ENCODE measurements around the gene CORO7.

DNA sequence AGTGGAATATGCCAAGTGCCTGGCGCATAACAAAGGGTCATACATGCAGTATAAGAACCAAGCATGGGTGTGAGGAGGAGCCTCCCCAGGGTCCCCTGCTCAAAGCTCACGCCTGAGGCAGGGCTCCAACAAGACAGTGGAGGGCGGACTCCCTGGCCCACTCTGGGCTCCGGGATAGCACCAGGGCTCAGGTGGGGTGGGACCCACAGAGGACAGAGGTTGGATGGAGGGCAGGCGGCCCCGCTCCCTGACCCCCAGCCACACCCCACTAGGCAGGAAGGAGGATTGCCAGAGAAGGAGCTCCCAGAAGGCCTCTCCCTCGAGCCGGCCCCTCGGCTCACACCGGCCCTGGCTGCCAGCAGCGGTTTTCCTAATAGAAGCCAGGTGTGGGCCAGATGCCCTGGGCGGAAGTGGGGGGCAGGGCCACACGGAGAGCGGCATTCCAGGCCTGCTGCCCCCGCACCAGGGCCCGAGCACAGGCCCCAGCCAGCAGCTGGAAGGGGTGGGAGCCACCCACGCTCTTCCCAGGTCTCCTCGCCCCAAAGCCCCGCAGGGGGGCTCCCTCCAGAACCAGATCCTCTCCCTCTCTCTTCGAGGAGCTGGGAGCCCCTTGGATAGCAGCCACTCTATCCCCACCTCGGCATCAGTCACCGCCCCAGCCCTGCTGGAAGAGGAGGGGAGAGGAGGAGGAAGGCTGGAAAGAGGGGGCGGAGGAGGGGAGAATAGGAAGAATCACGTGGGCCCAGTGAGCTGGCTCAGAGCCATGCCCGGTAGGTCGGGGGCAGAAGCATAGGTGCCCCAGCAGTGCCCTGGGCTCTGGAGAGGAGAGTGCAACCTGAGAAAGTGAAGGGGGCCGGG lies 23.8 kb downstream of the CORO7 start:
- no peak for TF ChIP-seq JUND (IDR thresholded peaks at IDR 0.05; ENCODE audit: borderline replicate concordance, low read depth, low read length)
- no peak for TF ChIP-seq JUND (tag; IDR thresholded peaks at IDR 0.05; ENCODE audit: borderline replicate concordance, low read depth, low read length)
- TF ChIP-seq ADNP (tag; IDR thresholded peaks at IDR 0.05), result no peak
- TF ChIP-seq RFX5 (IDR thresholded peaks at IDR 0.05; ENCODE audit: low read depth, low read length), result no peak
- TF ChIP-seq, protein P1, sequence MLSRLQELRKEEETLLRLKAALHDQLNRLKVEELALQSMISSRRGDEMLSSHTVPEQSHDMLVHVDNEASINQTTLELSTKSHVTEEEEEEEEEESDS (CRISPR knock-in tag; IDR thresholded peaks at IDR 0.05), result no peak
- TF ChIP-seq, protein P2, sequence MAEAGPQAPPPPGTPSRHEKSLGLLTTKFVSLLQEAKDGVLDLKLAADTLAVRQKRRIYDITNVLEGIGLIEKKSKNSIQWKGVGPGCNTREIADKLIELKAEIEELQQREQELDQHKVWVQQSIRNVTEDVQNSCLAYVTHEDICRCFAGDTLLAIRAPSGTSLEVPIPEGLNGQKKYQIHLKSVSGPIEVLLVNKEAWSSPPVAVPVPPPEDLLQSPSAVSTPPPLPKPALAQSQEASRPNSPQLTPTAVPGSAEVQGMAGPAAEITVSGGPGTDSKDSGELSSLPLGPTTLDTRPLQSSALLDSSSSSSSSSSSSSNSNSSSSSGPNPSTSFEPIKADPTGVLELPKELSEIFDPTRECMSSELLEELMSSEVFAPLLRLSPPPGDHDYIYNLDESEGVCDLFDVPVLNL (CRISPR knock-in tag; IDR thresholded peaks at IDR 0.05; ENCODE audit: low read depth), result no peak
- no peak for TF ChIP-seq MED1 (CRISPR knock-in tag; IDR thresholded peaks at IDR 0.05; ENCODE audit: borderline replicate concordance)
- TF ChIP-seq CBX5 (IDR thresholded peaks at IDR 0.05; ENCODE audit: borderline replicate concordance, low read depth), result no peak
- TF ChIP-seq, protein P3, sequence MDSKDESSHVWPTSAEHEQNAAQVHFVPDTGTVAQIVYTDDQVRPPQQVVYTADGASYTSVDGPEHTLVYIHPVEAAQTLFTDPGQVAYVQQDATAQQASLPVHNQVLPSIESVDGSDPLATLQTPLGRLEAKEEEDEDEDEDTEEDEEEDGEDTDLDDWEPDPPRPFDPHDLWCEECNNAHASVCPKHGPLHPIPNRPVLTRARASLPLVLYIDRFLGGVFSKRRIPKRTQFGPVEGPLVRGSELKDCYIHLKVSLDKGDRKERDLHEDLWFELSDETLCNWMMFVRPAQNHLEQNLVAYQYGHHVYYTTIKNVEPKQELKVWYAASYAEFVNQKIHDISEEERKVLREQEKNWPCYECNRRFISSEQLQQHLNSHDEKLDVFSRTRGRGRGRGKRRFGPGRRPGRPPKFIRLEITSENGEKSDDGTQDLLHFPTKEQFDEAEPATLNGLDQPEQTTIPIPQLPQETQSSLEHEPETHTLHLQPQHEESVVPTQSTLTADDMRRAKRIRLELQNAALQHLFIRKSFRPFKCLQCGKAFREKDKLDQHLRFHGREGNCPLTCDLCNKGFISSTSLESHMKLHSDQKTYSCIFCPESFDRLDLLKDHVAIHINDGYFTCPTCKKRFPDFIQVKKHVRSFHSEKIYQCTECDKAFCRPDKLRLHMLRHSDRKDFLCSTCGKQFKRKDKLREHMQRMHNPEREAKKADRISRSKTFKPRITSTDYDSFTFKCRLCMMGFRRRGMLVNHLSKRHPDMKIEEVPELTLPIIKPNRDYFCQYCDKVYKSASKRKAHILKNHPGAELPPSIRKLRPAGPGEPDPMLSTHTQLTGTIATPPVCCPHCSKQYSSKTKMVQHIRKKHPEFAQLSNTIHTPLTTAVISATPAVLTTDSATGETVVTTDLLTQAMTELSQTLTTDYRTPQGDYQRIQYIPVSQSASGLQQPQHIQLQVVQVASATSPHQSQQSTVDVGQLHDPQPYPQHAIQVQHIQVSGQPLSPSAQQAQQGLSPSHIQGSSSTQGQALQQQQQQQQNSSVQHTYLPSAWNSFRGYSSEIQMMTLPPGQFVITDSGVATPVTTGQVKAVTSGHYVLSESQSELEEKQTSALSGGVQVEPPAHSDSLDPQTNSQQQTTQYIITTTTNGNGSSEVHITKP (IDR thresholded peaks at IDR 0.05; ENCODE audit: partially characterized antibody), result no peak
- TF ChIP-seq ZFP36 (IDR thresholded peaks at IDR 0.05; ENCODE audit: low read depth, low read length, partially characterized antibody), result no peak
- TF ChIP-seq, protein P4, sequence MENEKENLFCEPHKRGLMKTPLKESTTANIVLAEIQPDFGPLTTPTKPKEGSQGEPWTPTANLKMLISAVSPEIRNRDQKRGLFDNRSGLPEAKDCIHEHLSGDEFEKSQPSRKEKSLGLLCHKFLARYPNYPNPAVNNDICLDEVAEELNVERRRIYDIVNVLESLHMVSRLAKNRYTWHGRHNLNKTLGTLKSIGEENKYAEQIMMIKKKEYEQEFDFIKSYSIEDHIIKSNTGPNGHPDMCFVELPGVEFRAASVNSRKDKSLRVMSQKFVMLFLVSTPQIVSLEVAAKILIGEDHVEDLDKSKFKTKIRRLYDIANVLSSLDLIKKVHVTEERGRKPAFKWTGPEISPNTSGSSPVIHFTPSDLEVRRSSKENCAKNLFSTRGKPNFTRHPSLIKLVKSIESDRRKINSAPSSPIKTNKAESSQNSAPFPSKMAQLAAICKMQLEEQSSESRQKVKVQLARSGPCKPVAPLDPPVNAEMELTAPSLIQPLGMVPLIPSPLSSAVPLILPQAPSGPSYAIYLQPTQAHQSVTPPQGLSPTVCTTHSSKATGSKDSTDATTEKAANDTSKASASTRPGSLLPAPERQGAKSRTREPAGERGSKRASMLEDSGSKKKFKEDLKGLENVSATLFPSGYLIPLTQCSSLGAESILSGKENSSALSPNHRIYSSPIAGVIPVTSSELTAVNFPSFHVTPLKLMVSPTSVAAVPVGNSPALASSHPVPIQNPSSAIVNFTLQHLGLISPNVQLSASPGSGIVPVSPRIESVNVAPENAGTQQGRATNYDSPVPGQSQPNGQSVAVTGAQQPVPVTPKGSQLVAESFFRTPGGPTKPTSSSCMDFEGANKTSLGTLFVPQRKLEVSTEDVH (IDR thresholded peaks at IDR 0.05; ENCODE audit: low read depth, partially characterized antibody), result no peak
- TF ChIP-seq CREM (IDR thresholded peaks at IDR 0.05; ENCODE audit: low read depth), result no peak
- no peak for TF ChIP-seq STAT5B (CRISPR knock-in tag; IDR thresholded peaks at IDR 0.05)

Measured in K562 (cell line).